ENCODE measurements around the gene SLC51A.
A peak's percentile ranks its signal among the peaks of the same experiment; 100 is the strongest.

Gene SLC51A

DNA sequence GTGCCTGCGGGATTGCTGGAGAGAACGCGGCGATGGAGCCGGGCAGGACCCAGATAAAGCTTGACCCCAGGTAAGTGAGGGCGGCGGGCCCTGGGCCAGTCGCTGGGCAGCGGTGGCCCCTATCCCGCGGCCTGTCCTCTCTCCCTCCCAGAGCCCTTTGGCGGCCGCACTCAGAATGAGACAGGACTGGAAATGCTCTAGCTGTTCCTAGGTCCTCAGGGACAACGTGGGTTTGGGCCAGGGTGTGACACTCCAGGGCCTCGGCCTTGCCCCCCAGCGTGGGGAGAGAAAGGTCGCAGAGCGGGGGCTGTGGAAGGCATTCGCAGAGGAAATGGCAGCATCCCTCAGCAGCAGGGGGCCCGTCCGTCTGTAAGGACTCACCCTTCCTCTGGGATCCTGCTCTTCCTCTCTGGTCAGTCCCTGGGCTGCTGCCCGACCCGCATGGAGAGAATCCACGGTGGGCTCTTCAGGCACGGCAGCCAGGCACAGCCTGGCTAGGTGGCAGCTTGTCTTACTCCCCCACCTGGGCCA is 412 bp downstream of the SLC51A start:
- no peak overlapping the region for H3K27ac ChIP-seq (replicated peaks)
- no peak for TF ChIP-seq SPI1 (IDR thresholded peaks at IDR 0.05; ENCODE audit: borderline replicate concordance, low read depth)
- no peak for TF ChIP-seq GABPA (IDR thresholded peaks at IDR 0.05; ENCODE audit: low read depth)
- TF ChIP-seq, protein P1, sequence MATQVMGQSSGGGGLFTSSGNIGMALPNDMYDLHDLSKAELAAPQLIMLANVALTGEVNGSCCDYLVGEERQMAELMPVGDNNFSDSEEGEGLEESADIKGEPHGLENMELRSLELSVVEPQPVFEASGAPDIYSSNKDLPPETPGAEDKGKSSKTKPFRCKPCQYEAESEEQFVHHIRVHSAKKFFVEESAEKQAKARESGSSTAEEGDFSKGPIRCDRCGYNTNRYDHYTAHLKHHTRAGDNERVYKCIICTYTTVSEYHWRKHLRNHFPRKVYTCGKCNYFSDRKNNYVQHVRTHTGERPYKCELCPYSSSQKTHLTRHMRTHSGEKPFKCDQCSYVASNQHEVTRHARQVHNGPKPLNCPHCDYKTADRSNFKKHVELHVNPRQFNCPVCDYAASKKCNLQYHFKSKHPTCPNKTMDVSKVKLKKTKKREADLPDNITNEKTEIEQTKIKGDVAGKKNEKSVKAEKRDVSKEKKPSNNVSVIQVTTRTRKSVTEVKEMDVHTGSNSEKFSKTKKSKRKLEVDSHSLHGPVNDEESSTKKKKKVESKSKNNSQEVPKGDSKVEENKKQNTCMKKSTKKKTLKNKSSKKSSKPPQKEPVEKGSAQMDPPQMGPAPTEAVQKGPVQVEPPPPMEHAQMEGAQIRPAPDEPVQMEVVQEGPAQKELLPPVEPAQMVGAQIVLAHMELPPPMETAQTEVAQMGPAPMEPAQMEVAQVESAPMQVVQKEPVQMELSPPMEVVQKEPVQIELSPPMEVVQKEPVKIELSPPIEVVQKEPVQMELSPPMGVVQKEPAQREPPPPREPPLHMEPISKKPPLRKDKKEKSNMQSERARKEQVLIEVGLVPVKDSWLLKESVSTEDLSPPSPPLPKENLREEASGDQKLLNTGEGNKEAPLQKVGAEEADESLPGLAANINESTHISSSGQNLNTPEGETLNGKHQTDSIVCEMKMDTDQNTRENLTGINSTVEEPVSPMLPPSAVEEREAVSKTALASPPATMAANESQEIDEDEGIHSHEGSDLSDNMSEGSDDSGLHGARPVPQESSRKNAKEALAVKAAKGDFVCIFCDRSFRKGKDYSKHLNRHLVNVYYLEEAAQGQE (IDR thresholded peaks at IDR 0.05; ENCODE audit: insufficient replicate concordance, low read depth), result no peak
- TF ChIP-seq POLR2AphosphoS5 (IDR thresholded peaks at IDR 0.05; ENCODE audit: low read depth), result no peak
- TF ChIP-seq CTCF (IDR thresholded peaks at IDR 0.05; ENCODE audit: insufficient read depth, low read length), result no peak

DNA sequence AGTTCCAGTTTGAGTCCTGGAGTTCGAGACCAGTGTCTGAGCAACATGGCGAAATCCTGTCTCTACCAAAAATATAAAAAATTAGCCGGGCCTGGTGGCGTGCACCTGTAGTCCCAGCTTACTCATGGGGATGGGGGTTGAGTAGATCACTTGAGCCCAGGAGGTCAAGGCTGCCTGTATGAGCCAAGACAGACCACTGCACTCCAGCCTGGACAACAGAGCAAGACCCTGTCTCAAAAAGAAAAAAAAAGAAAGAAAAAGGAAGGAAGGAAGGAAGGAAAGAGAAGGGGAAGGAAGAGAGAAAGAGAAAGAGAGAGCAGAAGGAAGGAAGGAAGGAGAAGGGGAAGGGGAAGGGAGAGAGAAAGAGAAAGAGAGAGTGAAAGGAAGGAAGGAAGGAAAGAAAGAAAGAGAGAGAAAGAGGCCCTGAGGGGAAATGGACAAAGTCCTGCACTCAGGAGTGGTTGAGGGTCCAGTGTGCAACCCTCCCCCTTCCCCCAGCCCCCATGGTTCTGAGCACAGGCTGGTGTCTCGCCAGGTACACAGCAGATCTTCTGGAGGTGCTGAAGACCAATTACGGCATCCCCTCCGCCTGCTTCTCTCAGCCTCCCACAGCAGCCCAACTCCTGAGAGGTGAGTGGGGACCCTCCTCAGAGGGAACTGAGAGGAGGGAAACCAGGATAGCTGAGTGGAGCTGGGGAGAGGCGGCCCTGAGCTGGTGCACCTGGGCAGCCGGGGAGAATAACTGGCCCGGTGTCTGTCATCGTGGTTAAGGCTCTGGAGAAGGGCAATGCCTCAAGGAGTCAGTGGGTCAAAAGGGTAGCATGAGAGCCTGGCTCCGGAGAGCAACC is 1.2 kb downstream of the SLC51A start:
- TF ChIP-seq GABPA (IDR thresholded peaks at IDR 0.05; ENCODE audit: low read depth) (no peak), POLR2AphosphoS5 (IDR thresholded peaks at IDR 0.05; ENCODE audit: low read depth) (no peak), SPI1 (IDR thresholded peaks at IDR 0.05; ENCODE audit: borderline replicate concordance, low read depth) (no peak), CTCF (IDR thresholded peaks at IDR 0.05; ENCODE audit: insufficient read depth, low read length) (no peak)
- TF ChIP-seq, protein P1 (IDR thresholded peaks at IDR 0.05; ENCODE audit: insufficient replicate concordance, low read depth), result no peak
- peak overlapping the region; percentile 96; the same call in 1 of the 2 replicates for H3K27ac ChIP-seq (replicated peaks)
- H3K27me3 ChIP-seq (ENCODE audit: insufficient read depth, poor library complexity, severe bottlenecking), result no peaks in the 10 kb centered on the region
- DNase-seq (ENCODE audit: low read depth in 1 of 2, low spot score in 1 of 2), result no peak
- no peak overlapping the region for H3K4me3 ChIP-seq (replicated peaks; ENCODE audit: insufficient read depth, low read length)

More for the DNA sequence above, 412 bp downstream of the SLC51A start:
- no peak for DNase-seq (ENCODE audit: low read depth in 1 of 2, low spot score in 1 of 2)
- H3K4me3 ChIP-seq (replicated peaks; ENCODE audit: insufficient read depth, low read length), result no peak overlapping the region
- H3K27me3 ChIP-seq (ENCODE audit: insufficient read depth, poor library complexity, severe bottlenecking), result no peaks in the 10 kb centered on the region

DNA sequence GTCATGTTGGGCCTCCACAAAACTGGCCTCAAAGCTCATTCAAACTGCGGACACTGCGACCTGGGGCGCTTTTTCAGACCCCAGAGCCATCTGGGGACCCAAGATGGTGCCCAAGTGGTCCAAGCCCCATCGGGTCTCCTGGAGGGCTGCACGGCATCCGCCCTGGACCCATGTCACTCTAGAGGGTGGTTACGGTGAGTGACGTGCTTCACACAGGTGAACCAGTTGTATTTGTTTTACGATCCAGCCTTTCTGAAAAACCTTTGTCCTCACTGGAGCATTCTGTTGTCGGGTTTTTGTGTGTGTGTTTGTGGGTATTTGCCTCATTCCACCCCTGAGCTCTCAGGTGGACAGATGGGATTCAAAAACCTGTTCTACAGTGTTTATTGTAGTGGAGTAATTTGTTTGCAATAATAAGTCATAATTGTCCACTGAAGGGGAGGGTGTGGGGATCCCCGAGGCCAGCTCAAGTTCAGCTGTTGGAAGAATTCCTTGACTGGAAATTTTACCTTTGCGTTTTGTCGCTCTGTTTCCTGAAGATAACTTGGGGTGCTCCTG is 1.9 kb downstream of the SLC51A start:
- H3K27me3 ChIP-seq (ENCODE audit: insufficient read depth, poor library complexity, severe bottlenecking), result no peaks in the 10 kb centered on the region
- TF ChIP-seq, protein P1 (IDR thresholded peaks at IDR 0.05; ENCODE audit: insufficient replicate concordance, low read depth), result no peak
- TF ChIP-seq GABPA (IDR thresholded peaks at IDR 0.05; ENCODE audit: low read depth) (no peak), POLR2AphosphoS5 (IDR thresholded peaks at IDR 0.05; ENCODE audit: low read depth) (no peak), SPI1 (IDR thresholded peaks at IDR 0.05; ENCODE audit: borderline replicate concordance, low read depth) (no peak), CTCF (IDR thresholded peaks at IDR 0.05; ENCODE audit: insufficient read depth, low read length) (no peak)
- H3K27ac ChIP-seq (replicated peaks), result peak overlapping the region; percentile 96
- no peak overlapping the region for H3K4me3 ChIP-seq (replicated peaks; ENCODE audit: insufficient read depth, low read length)
- DNase-seq (ENCODE audit: low read depth in 1 of 2, low spot score in 1 of 2), result no peak
